Ishikawa (cell line): ENCODE measurements around the gene TNFRSF1B.

ENCODE experiments used
- EGR1 ChIP-seq: IDR thresholded peaks from 2 replicates; pipeline ENCODE4 v1.6.1; 2012
- FOXM1 ChIP-seq: IDR thresholded peaks from 2 replicates; pipeline ENCODE4 v1.6.1; 2012; ENCODE audit warnings: low read depth, borderline replicate concordance
- MAX ChIP-seq: IDR thresholded peaks from 2 replicates; pipeline ENCODE4 v1.6.1; 2012
- RAD21 ChIP-seq: IDR thresholded peaks from 2 replicates; pipeline ENCODE4 v1.6.1; 2012; ENCODE audit warnings: low read depth
- REST ChIP-seq: IDR thresholded peaks from 2 replicates; pipeline ENCODE4 v1.6.1; 2012; ENCODE audit warnings: low read depth, mild to moderate bottlenecking
- TAF1 ChIP-seq: IDR thresholded peaks from 2 replicates; pipeline ENCODE4 v1.6.1; 2012; ENCODE audit warnings: low read depth, mild to moderate bottlenecking
- TCF12 ChIP-seq: IDR thresholded peaks from 2 replicates; pipeline ENCODE4 v1.6.1; 2012; ENCODE audit warnings: low read depth
- YY1 ChIP-seq: IDR thresholded peaks from 2 replicates; pipeline ENCODE4 v1.6.1; 2012; ENCODE audit warnings: low read depth

- TF ChIP-seq TAF1 (no peak), RAD21 (no peak), TCF12 (no peak), MAX (no peak), FOXM1 (no peak), YY1 (no peak), REST (no peak), EGR1 (no peak)
Observed at GRCh38 chr1:12141163-12141850, 25.5 kb upstream of the TNFRSF1B start.
